HuH-7 (cell line): Measurements from ENCODE around the gene MEX3D.
"Not testable (repeated sequence)": the region's sequence is repeated elsewhere in the genome, so short reads cannot be mapped to it uniquely, and the experiment has no call there.

Experiments
- DNase-seq: peaks from one replicate; pipeline ENCODE4 v3.0.0; 2011; ENCODE audit warnings: low spot score

Gene MEX3D

GRCh38 chr19:1535699-1536098, 32.4 kb downstream of the MEX3D start:
- DNase-seq = not testable (repeated sequence)

GRCh38 chr19:1534972-1535371, 33.2 kb downstream of the MEX3D start:
- DNase-seq = no peak

- DNase-seq = no peak
These were observed 34.5 kb downstream of the MEX3D start for GRCh38 chr19:1533510-1534150.

GRCh38 chr19:1532003-1532402, 36.1 kb downstream of the MEX3D start:
- no peak for DNase-seq

- DNase-seq = no peak
These were observed 36.5 kb downstream of the MEX3D start for GRCh38 chr19:1531587-1531986.

- not testable (repeated sequence) for DNase-seq
These were observed 37.3 kb downstream of the MEX3D start for GRCh38 chr19:1530856-1531255.

GRCh38 chr19:1529430-1529816, 38.7 kb downstream of the MEX3D start:
- DNase-seq = no peak

- DNase-seq = no peak
These were observed 39.3 kb downstream of the MEX3D start for GRCh38 chr19:1528596-1529429.

- no peak for DNase-seq
These were observed 40.3 kb downstream of the MEX3D start for GRCh38 chr19:1527650-1528309.

GRCh38 chr19:1526979-1527649, 41.0 kb downstream of the MEX3D start:
- DNase-seq = no peak

- no peak for DNase-seq
These were observed 41.9 kb downstream of the MEX3D start for GRCh38 chr19:1526066-1526778.

- no peak for DNase-seq
These were observed 42.8 kb downstream of the MEX3D start for GRCh38 chr19:1525343-1525742.

GRCh38 chr19:1524972-1525325, 43.2 kb downstream of the MEX3D start:
- no peak for DNase-seq

GRCh38 chr19:1524287-1524971, 43.7 kb downstream of the MEX3D start:
- no peak for DNase-seq

- DNase-seq = no peak
These were observed 44.5 kb downstream of the MEX3D start, which contains the start of gene PLK5 for GRCh38 chr19:1523412-1524286. Gene PLK5 (plus strand): TSS chr19:1524077. CDS start chr19:1526997, 2,920 bp downstream.

- no peak for DNase-seq
These were observed 45.3 kb downstream of the MEX3D start for GRCh38 chr19:1522838-1523237.

GRCh38 chr19:1522061-1522460, 46.1 kb downstream of the MEX3D start:
- no peak for DNase-seq

- DNase-seq = no peak
These were observed 46.5 kb downstream of the MEX3D start for GRCh38 chr19:1521636-1522035.

- no peak for DNase-seq
These were observed 47.8 kb downstream of the MEX3D start for GRCh38 chr19:1520203-1520780.

- not testable (repeated sequence) for DNase-seq
These were observed 48.3 kb downstream of the MEX3D start for GRCh38 chr19:1519802-1520201.
